HG02759 (cell line): ENCODE data around the gene GAB3.
"Not testable (repeated sequence)": the region's sequence is repeated elsewhere in the genome, so short reads cannot be mapped to it uniquely, and the experiment has no call there.

Experiments
- ATAC-seq: cut with Tn5 transposase; IDR thresholded peaks from one replicate; pipeline ENCODE4 v1.9.1; 2021; ENCODE audit warnings: mild to moderate bottlenecking, moderate library complexity; ENCODE audit not compliant: unreplicated experiment

The GAB3 gene

GRCh38 chrX:154658187-154658586 is 92.7 kb downstream of the GAB3 start:
- no peak for ATAC-seq

- ATAC-seq, result no peak
These were observed 93.6 kb downstream of the GAB3 start for GRCh38 chrX:154657226-154657805.

GRCh38 chrX:154655786-154656185 is 95.1 kb downstream of the GAB3 start:
- ATAC-seq, result no peak

GRCh38 chrX:154655346-154655745 is 95.5 kb downstream of the GAB3 start:
- no peak for ATAC-seq

- no peak for ATAC-seq
These were observed 96.0 kb downstream of the GAB3 start for GRCh38 chrX:154654925-154655324.

GRCh38 chrX:154654372-154654771 is 96.5 kb downstream of the GAB3 start:
- no peak for ATAC-seq

GRCh38 chrX:154653413-154653812 is 97.5 kb downstream of the GAB3 start, which contains the start of gene CTAG2:
CTAG2 (minus strand) TSS chrX:154653579; CDS start chrX:154653515, 64 bp downstream.
- not testable (repeated sequence) for ATAC-seq

GRCh38 chrX:154653048-154653401 is 97.9 kb downstream of the GAB3 start:
- ATAC-seq, result no peak

GRCh38 chrX:154652311-154653047 is 98.4 kb downstream of the GAB3 start:
- ATAC-seq, result no peak

GRCh38 chrX:154650221-154650510 is 100.7 kb downstream of the GAB3 start:
- ATAC-seq, result no peak

- ATAC-seq, result no peak
These were observed 101.2 kb downstream of the GAB3 start for GRCh38 chrX:154649503-154650220.

GRCh38 chrX:154648931-154649330 is 101.9 kb downstream of the GAB3 start:
- no peak for ATAC-seq

- ATAC-seq, result not testable (repeated sequence)
These were observed 105.0 kb downstream of the GAB3 start for GRCh38 chrX:154645745-154646378.

- not testable (repeated sequence) for ATAC-seq
These were observed 107.2 kb downstream of the GAB3 start for GRCh38 chrX:154643708-154644107.

- not testable (repeated sequence) for ATAC-seq
These were observed 109.1 kb downstream of the GAB3 start for GRCh38 chrX:154641740-154642139.

- ATAC-seq, result not testable (repeated sequence)
These were observed 117.2 kb downstream of the GAB3 start for GRCh38 chrX:154633661-154634060.

- not testable (repeated sequence) for ATAC-seq
These were observed 119.9 kb downstream of the GAB3 start for GRCh38 chrX:154630949-154631348.

GRCh38 chrX:154628960-154629359 is 121.9 kb downstream of the GAB3 start:
- ATAC-seq, result not testable (repeated sequence)
